Embryonic facial prominence (tissue), 1 donor: Measurements from ENCODE around the gene ZNF547.
A peak's percentile ranks its signal among the peaks of the same experiment; 100 is the strongest.

Experiments used
- DNase-seq: peaks from one replicate; pipeline ENCODE4 v3.0.0-alpha.2; 2016; ENCODE audit errors: extremely low spot score

Gene ZNF547

DNA sequence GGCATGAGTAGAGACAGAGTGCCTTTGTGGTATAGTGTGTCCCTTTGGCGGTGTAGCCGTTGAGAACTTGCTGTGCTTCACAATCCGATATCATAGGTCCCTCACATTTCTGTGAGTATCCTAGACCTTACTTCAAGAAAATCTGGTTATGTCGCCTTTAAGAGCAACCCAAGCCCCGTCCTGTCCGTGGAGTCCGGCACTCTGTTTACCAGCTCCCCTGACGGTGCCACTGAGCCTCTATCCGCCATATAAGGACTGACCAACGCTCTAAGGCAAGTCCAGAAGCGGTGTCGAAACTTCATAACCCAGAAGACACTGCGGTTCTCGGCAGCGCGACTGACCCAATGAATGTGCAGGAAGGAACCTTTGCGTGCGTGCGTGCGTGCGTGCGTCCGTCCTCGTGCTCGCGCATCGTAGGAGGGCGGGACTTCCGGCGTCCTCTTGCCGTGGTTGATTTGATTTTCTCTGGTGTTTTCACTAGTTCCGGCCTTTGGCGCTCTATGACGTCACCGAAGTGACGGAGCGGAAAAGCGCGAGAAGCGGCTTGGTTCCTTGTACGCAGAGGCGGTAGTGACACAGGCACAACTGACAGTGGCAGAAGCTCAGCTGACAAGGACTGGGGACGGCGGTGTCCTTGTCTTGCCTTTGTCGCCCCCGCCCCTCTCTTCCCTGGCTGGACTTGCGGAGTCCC, at the start of gene ZNF547, which contains the start of gene TRAPPC2B:
ZNF547 (plus strand) TSS at position 555 of the 691 bp plus-strand sequence. CDS start 5,005 bp downstream, outside the sequence.
TRAPPC2B (plus strand) TSS at position 555 of the 691 bp plus-strand sequence. CDS start 1,283 bp downstream, outside the sequence.
- DNase-seq = peak; percentile 95

DNA sequence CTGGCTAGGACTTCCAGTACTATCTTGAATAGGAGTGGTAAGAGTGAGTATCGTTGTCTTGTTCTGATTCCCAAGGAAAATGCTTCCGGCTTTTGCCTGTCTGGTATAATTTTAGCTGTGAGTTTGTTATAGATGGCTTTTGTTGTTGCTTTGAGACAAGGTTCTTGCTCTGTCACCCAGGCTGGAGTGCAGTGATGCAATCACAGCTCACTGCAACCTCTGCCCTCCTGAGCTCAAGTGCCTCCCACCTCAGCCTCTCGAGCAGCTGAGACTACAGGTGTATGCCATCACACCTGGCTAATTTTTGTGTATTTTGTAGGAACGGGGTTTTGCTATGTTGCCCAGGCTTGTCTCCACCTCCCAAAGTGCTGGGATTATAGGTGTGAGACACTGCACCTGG, 49.2 kb upstream of the ZNF547 start:
- no peak for DNase-seq

DNA sequence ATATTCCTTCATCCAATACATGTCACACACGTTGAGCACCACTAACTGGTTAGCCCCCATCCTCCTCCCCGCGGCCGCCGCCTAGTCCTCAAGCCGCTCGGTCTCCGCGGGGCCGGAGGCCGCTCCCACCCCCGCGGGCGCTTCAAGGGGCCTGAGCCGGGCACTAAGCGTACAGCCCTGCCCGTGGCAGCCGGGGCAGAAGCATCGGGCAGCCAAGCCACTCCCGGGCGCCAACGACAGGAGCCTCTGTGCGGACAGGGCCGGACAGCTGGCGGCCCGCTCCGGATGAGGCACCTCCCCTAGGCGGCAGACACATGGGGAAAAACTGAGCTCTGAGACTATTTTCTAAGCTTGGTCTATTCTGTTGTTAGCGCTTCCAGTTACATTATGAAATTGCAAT, 45.8 kb upstream of the ZNF547 start:
- no peak for DNase-seq

DNA sequence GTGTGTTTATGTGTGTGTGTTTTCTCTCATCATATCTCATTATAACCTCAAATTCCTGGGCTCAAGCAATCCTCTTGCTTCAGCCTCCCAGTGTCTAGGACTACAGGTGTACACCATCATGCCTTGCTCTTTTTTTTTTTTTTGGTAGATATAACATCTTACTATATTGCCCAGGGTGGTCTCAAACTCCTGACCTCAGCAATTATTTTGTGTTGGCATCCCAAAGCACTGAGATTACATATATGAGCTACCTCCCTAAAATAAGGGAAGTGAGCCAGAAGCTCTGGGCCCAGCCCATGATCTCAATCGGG, 43.5 kb upstream of the ZNF547 start:
- no peak for DNase-seq

DNA sequence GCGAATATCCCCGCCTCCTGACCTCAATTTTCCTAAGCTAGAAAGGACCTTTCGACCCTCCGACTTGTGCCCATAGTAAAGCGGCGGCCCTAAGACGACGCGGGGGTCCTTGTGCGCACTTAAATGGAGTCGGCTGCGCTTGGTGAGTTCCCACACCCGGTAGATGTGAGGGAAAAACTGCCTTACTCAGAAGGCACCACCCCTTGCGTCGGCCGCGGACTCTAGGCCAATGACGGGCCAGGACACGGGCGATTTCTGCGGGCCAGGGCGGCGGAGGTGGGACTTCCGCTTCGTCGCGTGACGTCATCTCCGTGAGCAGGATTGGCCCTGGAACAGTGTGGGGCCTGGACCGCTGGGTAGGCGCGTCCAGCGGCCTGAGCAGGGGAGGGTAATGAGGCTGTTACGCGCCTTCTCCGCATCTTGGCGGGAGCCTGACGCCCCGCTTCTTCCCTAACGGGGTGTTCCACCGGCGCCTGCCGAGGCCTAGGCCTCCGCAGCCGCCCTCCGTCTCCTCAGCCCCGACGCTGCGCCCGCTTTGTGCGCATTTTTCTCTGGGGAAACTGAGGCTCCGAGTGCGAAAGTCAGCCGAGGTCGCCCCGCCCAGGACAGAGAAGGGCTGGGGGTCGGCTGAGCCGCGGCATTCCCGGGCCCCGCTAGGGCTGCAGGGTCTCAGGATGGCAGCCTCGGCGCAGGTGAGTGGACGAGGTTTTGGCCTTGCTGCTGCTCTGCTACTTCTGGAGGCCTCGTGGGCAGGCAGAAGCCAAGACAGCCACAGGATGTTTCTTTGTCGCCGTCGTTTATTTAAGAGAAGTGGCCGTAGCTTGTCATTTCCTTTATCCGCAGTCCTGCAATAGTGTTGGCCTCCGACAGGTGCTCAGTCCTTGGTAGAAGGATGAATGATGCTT, 42.9 kb upstream of the ZNF547 start, which contains the start of gene ZNF543:
ZNF543 (plus strand) TSS at position 293 of the 905 bp plus-strand sequence; CDS start at position 675, 382 bp downstream.
- DNase-seq = peak; percentile 88

DNA sequence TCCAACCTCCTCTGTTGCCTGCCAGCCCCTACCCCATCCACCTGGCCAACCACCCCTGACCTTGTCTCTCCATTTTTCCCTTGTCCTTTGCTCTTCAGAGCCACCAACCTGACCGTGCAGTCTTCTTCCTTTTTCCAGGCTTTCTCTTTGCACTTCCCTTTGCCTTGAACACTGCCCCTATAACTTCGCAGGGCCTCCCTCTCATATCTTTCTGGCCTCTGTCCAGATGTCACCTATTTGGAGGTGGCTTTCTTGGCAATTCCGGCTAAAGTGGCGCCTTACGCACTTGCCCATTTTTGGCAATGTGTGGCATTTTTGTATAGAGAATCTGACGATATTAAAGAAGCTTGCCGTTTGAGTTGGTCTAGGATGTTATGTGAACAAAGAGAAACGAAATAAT, 42.2 kb upstream of the ZNF547 start:
- no peak for DNase-seq

DNA sequence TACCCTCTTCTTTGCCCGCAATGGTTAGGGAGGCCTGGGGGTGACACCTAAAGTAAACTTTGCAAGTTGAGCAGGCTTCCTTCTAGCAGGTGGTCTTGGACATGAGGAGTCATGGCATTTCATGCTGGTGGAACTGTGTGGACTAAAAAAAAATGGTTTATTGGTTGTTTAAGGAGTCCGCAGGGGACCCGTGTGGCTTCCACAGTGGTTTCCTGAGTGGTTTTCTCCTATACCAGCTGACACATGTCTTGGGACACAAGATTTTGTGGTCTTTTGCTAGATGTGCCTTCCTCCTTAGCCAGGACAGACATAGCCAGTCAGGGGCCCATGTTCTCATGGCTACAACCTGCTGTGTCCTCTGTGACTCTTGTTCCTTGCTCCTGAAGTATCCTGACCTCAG, 41.6 kb upstream of the ZNF547 start:
- DNase-seq = no peak

DNA sequence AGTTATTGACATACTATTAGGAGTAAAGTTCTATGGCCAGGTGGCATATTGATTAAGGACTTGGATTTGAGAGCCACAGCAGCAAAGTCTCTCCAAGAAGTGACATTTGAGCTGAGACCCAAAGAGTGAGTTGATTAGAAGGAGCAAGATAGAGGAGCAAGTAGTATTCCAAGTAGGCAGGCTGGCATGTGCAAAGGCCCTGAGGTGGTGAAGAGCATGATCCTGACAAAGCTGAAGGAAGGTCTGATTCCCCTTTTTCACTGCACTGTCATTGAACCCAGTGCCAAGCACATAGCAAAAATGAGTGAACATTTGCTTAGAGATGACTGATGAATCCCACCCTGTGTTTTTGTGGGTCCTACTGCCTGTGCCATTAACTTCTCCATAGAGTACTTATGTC, 38.4 kb upstream of the ZNF547 start:
- DNase-seq = no peak

DNA sequence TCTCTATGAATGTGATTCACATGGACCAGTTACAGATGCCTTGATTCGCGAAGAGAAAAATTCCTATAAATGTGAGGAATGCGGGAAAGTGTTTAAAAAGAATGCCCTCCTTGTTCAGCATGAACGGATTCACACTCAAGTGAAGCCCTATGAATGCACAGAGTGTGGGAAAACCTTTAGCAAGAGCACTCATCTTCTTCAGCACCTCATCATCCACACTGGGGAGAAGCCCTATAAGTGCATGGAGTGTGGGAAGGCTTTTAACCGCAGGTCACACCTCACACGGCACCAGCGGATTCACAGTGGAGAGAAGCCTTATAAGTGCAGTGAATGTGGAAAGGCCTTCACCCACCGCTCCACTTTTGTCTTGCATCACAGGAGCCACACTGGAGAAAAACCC, 35.4 kb upstream of the ZNF547 start:
- no peak for DNase-seq

DNA sequence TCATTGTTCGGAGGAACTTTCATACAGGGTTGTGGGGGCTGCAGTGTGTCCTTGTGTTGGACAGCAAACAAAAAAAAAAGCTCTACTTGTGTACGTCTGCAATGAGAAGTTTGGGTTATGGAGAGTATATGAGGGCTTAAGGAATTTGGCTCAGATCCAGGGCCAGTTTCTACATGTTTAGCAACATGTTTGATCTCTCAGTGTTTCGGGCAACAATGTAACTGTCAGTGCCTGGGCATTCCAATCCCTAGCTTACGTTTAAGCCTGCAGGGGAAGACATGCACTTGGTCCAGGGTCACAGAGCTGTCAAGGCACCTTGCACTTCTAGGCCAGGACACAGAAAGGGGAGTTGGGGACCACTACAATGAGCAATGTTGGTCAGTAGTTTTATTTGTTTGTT, 29.2 kb upstream of the ZNF547 start:
- no peak for DNase-seq

DNA sequence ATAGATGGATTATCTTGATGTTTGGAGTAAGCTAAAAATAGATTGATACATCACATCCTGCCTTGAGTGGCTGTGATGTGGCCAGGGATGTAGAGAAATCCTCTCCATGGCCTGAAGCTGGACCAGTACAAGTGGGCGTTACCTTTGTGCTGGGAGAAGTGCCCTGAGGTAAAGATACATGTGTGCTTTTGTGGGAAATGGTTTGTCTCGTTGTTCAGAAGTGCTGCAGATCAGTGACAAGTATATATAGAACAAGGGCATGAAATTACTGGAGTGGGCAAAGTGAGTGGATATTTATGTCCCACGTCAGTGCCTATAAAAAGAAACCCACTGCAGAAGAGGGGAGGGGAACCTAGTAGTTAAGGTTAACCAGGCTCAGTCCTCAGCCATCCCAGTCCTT, 24.5 kb upstream of the ZNF547 start:
- DNase-seq = no peak

DNA sequence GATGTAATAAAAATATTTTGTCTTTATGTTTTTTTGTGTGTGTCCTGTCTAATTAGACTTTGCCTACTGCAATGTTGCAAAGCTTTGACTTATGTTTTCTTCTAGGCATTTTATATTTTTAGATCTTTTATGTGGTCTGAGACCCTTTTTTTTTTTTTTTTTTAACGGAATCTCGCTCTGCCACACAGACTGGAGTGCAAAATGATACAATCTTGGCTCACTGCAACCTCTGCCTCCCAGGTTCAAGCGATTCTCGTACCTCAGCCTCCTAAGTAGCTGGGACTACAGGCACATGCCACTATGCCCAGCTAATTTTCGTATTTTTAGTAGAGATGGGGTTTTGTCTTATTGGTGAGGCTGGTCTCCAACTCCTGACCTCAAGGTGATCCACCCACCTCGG, 20.8 kb upstream of the ZNF547 start:
- no peak for DNase-seq

DNA sequence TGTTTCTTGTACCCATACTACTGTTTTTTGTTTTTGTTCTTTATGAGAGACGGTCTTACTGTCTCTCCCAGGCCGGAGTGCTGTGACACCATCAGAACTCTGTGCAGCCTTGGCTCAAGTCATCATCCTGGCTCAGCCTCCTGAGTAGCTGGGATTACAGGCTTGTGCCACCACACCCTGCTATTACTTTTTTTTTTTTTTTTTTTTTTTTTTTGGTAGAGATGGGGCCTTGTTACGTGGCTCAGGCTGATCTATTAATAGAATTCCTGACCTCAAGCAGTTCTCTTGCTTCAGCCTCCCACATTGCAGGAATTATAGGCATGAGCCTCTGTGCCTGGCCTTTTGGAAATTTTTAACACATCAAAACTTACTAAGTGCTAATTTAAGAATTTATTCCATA, 15.2 kb upstream of the ZNF547 start:
- DNase-seq = no peak

DNA sequence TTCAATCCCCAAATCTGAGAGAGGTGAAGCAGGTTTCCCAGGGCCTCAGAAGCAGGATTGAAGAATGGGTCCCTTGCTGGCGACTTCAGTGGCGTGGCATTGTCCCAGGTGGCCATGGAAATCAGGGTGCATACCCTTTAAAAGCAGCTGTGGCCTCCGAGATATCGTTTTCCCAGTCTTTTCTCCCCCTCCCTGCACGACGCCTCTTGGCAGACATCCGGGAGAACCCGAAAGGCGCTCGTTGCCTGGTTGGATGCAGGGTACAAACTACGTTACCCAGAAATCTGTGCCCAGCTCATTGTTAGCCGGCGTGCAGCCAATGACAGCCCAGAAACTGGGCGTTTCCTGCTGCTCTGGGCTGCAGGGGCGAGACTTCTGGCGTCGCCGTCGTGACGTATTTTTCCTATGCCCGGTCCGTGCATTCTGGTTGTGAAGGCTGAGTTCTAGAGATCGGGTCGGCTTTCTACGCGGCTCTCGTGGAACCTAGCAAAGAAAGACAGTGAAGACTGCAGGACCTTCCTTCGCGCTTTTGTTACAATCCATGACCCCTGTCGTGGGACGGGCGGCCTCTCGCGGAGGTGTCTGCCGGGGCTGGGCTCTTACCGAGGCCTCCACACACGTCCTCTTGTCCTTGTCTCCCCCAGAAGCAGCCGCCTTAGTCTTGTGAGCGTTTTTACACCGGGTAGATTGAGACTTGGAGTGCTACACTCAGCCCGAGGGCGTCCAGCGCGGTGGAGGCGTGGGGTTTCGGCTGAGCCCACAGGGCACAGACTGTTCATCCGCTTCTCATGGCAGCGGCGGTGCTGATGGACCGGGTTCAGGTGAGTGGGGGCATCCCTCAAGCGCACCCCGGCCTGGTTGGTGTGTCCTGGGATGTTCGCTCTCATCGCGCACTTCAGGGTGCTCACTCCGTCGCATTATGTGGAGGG, 12.2 kb upstream of the ZNF547 start, which contains the start of gene ZNF304:
ZNF304 (plus strand) TSS at position 395 of the 929 bp plus-strand sequence; CDS start at position 789, 394 bp downstream.
- peak; percentile 92 for DNase-seq

DNA sequence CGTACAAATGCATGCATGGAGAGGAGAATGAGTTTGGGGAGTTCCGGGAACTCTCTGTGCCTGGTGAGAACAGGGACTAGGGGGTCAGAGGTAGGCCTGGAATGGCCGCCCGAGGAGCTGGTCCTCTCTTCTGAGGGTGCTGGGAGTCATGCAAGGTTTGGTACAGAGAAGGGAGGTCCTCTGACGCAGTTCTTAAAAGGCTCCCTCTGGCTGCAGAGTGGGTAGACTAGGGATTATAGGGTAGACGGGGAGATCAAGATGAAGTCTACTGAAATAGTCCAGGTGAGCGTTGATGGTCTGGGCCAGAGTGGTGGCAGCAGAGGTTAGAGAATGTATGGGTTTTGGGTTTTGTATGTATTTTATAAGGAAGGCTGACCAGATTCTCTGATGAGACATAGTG, 11.5 kb upstream of the ZNF547 start:
- DNase-seq = no peak

DNA sequence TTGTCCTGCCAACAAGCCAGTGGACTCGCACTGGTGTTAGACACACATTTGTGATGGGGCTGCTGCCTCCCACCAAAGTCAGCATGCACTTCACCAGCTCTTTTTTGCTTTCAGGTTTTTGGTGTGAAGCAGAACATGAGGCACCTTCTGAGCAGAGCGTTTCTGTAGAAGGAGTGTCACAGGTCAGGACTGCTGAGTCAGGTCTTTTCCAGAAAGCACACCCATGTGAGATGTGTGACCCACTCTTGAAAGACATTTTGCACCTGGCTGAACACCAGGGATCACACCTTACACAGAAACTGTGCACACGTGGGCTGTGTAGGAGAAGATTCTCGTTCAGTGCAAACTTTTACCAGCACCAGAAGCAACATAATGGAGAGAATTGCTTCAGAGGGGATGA, 7.4 kb upstream of the ZNF547 start:
- DNase-seq = no peak

DNA sequence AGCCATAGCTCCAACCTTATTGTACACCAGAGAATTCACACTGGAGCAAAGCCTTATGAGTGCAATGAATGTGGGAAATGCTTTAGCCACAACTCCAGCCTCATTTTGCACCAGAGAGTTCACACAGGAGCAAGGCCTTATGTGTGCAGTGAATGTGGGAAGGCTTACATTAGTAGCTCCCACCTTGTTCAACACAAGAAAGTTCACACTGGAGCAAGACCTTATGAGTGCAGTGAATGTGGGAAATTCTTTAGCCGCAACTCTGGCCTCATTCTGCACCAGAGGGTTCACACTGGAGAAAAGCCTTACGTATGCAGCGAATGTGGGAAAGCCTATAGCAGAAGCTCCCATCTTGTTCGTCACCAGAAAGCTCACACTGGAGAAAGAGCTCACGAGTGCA, 5.9 kb upstream of the ZNF547 start:
- no peak for DNase-seq

DNA sequence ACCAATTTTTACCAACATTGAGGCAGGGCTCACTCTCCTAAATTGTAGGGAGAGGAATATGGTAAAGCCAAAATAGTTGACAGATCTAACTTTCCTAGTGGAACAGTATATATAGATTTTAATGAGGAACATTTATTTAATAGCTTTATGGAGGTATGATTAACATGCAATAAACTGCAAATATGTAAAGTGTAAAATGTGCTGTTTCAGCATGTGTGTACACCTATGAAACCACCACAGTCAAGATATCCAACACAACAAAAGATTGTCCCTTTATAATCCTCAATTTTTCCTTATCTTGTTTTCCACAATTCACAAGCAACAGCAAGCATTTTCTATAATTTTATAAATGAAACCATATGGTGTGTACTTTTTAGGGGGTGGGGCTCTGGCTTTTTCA, 4.1 kb upstream of the ZNF547 start:
- no peak for DNase-seq

DNA sequence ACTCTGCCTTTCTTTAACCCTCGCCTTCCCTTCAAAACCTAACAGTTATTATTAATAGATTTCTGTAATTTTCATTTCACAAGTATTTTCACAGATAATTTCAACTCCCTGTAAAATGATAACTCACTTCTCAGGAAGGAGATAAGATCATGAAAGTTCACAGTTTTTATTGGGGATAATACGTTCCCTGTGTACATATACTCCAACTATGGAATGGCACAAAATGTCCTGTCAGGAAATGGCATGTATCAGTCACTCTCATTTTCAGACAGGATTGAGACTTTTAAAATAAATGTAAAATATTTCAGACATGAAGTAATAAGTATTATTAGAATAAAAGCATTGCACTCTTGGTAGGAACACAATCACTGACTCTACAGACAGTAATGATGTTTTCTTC, 932 bp upstream of the ZNF547 start:
- DNase-seq = no peak

DNA sequence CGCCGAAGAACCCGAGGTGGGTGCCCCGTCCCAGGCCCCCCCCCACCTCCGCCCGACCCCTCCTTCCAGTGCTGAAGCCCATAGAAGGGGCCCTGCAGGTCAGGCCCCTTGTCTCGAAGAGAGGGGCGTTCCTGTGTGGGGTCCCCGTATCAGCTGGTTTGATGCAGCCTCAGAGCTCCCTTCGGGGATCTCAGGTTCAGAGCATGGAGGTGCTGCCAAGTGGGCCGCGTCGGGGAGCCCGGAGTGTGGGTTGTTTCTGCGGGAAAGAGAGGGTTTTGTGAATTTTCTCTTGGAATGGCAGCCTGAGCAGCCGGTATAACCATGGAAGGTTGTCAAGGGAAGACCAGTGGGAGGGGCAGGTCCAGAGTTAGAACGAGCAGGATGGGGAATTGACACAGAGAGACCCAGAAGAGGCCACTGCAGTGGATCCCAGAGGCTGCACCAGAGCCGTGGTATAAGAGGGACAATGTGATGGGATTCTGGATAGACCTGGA, 384 bp downstream of the ZNF547 start:
- peak; percentile 9 for DNase-seq

DNA sequence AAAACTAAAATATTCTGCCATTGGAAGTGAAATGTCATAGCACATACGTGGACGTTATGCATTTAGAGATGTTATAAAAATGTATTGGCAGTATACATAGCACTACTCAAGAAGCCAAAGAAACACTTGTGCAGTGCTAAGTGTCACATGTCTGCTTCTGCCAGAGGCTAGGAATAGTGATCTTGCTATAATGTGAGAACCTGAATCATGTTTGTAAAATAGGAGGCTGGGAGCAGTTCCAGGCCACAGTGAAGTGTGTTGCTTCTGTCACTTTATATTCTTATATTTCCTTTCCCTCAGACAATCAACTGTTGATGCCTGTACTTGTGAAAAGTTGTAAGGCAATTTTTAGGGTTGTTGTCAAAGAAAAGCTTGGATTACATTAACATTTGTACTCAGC, 3.4 kb downstream of the ZNF547 start:
- no peak for DNase-seq

DNA sequence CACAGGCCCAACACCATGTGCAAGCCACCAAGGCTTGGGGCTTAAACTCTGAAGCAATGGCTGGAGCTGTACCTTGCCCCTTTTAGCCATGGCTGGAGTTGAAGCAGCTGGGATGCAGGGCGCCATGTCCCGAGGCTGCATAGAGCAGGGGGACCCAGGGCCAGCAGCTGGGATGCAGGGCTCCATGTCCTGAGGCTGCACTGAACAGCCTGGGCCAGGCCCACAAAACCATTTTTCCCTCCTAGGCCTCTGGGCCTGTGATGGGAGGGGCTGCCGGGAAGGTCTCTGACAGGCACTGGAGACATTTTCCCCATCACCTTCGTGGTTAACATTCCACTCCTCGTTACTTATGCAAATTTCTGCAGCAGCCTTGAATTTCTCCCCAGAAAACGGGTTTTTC, 10.8 kb downstream of the ZNF547 start:
- no peak for DNase-seq
